ENCODE data around the gene SPA17.

SPA17 gene

GRCh38 chr11:124672536-124673215, 1.0 kb upstream of the SPA17 start:
- no peak for DNase-seq (ENCODE audit: low read depth)
- H3K4me3 ChIP-seq (ENCODE audit: low read length): peak overlapping the region; percentile 81
- TF ChIP-seq CTCF (conservative IDR thresholded peaks at IDR 0.05; ENCODE audit: low read length): no peak

GRCh38 chr11:124674168-124674517, 439 bp downstream of the SPA17 start:
- no peak for TF ChIP-seq CTCF (conservative IDR thresholded peaks at IDR 0.05; ENCODE audit: low read length)
- DNase-seq (ENCODE audit: low read depth): no peak
- H3K4me3 ChIP-seq (ENCODE audit: low read length): peak overlapping the region; percentile 81

- DNase-seq (ENCODE audit: low read depth): no peak
- no peak for TF ChIP-seq CTCF (conservative IDR thresholded peaks at IDR 0.05; ENCODE audit: low read length)
- H3K4me3 ChIP-seq (ENCODE audit: low read length): peak overlapping the region; percentile 81
Observed at GRCh38 chr11:124674571-124674970, 867 bp downstream of the SPA17 start.

- peak; percentile 55 for DNase-seq (ENCODE audit: low read depth)
- TF ChIP-seq CTCF (conservative IDR thresholded peaks at IDR 0.05; ENCODE audit: low read length): no peak
- no peak overlapping the region for H3K4me3 ChIP-seq (ENCODE audit: low read length)
Observed at GRCh38 chr11:124676386-124676785, 2.7 kb downstream of the SPA17 start.

- DNase-seq (ENCODE audit: low read depth): no peak
- TF ChIP-seq CTCF (conservative IDR thresholded peaks at IDR 0.05; ENCODE audit: low read length): no peak
- no peak overlapping the region for H3K4me3 ChIP-seq (ENCODE audit: low read length)
Observed at GRCh38 chr11:124678416-124678815, 4.7 kb downstream of the SPA17 start.

GRCh38 chr11:124681421-124681820, 7.7 kb downstream of the SPA17 start:
- no peak for TF ChIP-seq CTCF (conservative IDR thresholded peaks at IDR 0.05; ENCODE audit: low read length)
- H3K4me3 ChIP-seq (ENCODE audit: low read length): no peak overlapping the region
- no peak for DNase-seq (ENCODE audit: low read depth)

GRCh38 chr11:124682443-124682842, 8.7 kb downstream of the SPA17 start:
- no peak overlapping the region for H3K4me3 ChIP-seq (ENCODE audit: low read length)
- no peak for DNase-seq (ENCODE audit: low read depth)
- no peak for TF ChIP-seq CTCF (conservative IDR thresholded peaks at IDR 0.05; ENCODE audit: low read length)
